ENCODE results near the gene KLHL14. TPM values are rescaled to one million over a fixed set of nuclear protein-coding genes. Genes with fewer than 3 reads are reported as not detected.

The KLHL14 gene
- total RNA-seq, 1 donor from 2014 or later = 1.3 TPM

- DNase-seq (ENCODE audit: low spot score) = no peak
- no peaks in the 10 kb centered on the region for H3K27me3 Mint-ChIP-seq (ENCODE audit: unreplicated experiment)
- H3K4me3 Mint-ChIP-seq (ENCODE audit: unreplicated experiment) = no peak overlapping the region
- H3K36me3 Mint-ChIP-seq (ENCODE audit: low read depth, unreplicated experiment) = no peaks in the 10 kb centered on the region
- H3K9me3 Mint-ChIP-seq (ENCODE audit: unreplicated experiment) = no peaks in the 10 kb centered on the region
- H3K27ac Mint-ChIP-seq (ENCODE audit: unreplicated experiment) = no peak overlapping the region
- peaks cover 28% of the 10 kb centered on the region for H3K4me1 Mint-ChIP-seq (ENCODE audit: unreplicated experiment)
- TF ChIP-seq CTCF (IDR thresholded peaks at IDR 0.05; ENCODE audit: unreplicated experiment) = no peak
Observed at GRCh38 chr18:32776561-32776960, 3.7 kb upstream of the KLHL14 start.

GRCh38 chr18:32775628-32776027 is 2.8 kb upstream of the KLHL14 start:
- Mint-ChIP-seq H3K27ac (ENCODE audit: unreplicated experiment) (no peak overlapping the region), H3K27me3 (ENCODE audit: unreplicated experiment) (no peaks in the 10 kb centered on the region), H3K9me3 (ENCODE audit: unreplicated experiment) (no peaks in the 10 kb centered on the region), H3K4me3 (ENCODE audit: unreplicated experiment) (no peak overlapping the region), H3K36me3 (ENCODE audit: low read depth, unreplicated experiment) (no peaks in the 10 kb centered on the region), H3K4me1 (ENCODE audit: unreplicated experiment) (peaks cover 28% of the 10 kb centered on the region)
- DNase-seq (ENCODE audit: low spot score) = no peak
- TF ChIP-seq CTCF (IDR thresholded peaks at IDR 0.05; ENCODE audit: unreplicated experiment) = no peak

- Mint-ChIP-seq H3K4me3 (ENCODE audit: unreplicated experiment) (peak overlapping the region; percentile 22), H3K4me1 (ENCODE audit: unreplicated experiment) (peaks cover 34% of the 10 kb centered on the region)
- no peak for DNase-seq (ENCODE audit: low spot score)
Observed at GRCh38 chr18:32773382-32773712, 524 bp upstream of the KLHL14 start.

GRCh38 chr18:32771871-32772580 is 797 bp downstream of the KLHL14 start:
- DNase-seq (ENCODE audit: low spot score) = peak; percentile 57
- Mint-ChIP-seq H3K27ac (ENCODE audit: unreplicated experiment) (no peak overlapping the region), H3K4me1 (ENCODE audit: unreplicated experiment) (peaks cover 34% of the 10 kb centered on the region), H3K27me3 (ENCODE audit: unreplicated experiment) (peaks cover 6% of the 10 kb centered on the region), H3K4me3 (ENCODE audit: unreplicated experiment) (peak overlapping the region; percentile 54), H3K36me3 (ENCODE audit: low read depth, unreplicated experiment) (no peaks in the 10 kb centered on the region), H3K9me3 (ENCODE audit: unreplicated experiment) (no peaks in the 10 kb centered on the region)
- no peak for TF ChIP-seq CTCF (IDR thresholded peaks at IDR 0.05; ENCODE audit: unreplicated experiment)

More at GRCh38 chr18:32773382-32773712, 524 bp upstream of the KLHL14 start:
- H3K9me3 Mint-ChIP-seq (ENCODE audit: unreplicated experiment) = no peaks in the 10 kb centered on the region
- H3K27me3 Mint-ChIP-seq (ENCODE audit: unreplicated experiment) = peaks cover 6% of the 10 kb centered on the region
- no peak for TF ChIP-seq CTCF (IDR thresholded peaks at IDR 0.05; ENCODE audit: unreplicated experiment)
- no peaks in the 10 kb centered on the region for H3K36me3 Mint-ChIP-seq (ENCODE audit: low read depth, unreplicated experiment)
- H3K27ac Mint-ChIP-seq (ENCODE audit: unreplicated experiment) = no peak overlapping the region

- Mint-ChIP-seq H3K27me3 (ENCODE audit: unreplicated experiment) (peaks cover 6% of the 10 kb centered on the region), H3K9me3 (ENCODE audit: unreplicated experiment) (no peaks in the 10 kb centered on the region), H3K4me1 (ENCODE audit: unreplicated experiment) (peaks cover 34% of the 10 kb centered on the region), H3K4me3 (ENCODE audit: unreplicated experiment) (peak overlapping the region; percentile 81), H3K27ac (ENCODE audit: unreplicated experiment) (no peak overlapping the region), H3K36me3 (ENCODE audit: low read depth, unreplicated experiment) (no peaks in the 10 kb centered on the region)
- TF ChIP-seq CTCF (IDR thresholded peaks at IDR 0.05; ENCODE audit: unreplicated experiment) = no peak
- peak; percentile 34 for DNase-seq (ENCODE audit: low spot score)
Observed at GRCh38 chr18:32771169-32771751, 1.6 kb downstream of the KLHL14 start.
